GM12874 (cell line): ENCODE data around the gene GNAI1.

Source experiments
- TF ChIP-seq, protein P1 (sequence below): IDR thresholded peaks from 2 replicates; pipeline ENCODE4 v1.5.1; 2011; ENCODE audit warnings: low read depth, mild to moderate bottlenecking, control low read depth, low read length, moderate library complexity; ENCODE audit not compliant: insufficient read depth

The GNAI1 gene

DNA sequence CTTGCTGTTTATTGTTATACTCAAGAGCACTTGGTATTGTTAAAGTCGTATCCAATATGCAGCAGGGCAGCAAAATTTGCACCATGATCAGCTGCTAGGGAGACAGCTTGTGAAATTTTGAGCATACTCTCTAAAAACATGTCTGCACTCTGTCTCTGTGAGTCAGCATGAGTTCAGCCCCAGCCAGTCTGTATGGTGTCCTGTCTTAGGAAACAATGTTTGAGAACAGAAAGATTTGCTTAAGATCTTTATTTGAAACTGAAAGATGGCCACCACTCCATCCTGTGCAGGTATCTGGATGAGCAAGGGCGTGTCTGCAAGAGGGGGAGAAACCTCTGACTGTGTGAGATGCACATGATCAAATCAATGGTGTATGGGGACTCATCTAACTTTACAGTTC is 97.1 kb downstream of the GNAI1 start:
- TF ChIP-seq, protein P1, sequence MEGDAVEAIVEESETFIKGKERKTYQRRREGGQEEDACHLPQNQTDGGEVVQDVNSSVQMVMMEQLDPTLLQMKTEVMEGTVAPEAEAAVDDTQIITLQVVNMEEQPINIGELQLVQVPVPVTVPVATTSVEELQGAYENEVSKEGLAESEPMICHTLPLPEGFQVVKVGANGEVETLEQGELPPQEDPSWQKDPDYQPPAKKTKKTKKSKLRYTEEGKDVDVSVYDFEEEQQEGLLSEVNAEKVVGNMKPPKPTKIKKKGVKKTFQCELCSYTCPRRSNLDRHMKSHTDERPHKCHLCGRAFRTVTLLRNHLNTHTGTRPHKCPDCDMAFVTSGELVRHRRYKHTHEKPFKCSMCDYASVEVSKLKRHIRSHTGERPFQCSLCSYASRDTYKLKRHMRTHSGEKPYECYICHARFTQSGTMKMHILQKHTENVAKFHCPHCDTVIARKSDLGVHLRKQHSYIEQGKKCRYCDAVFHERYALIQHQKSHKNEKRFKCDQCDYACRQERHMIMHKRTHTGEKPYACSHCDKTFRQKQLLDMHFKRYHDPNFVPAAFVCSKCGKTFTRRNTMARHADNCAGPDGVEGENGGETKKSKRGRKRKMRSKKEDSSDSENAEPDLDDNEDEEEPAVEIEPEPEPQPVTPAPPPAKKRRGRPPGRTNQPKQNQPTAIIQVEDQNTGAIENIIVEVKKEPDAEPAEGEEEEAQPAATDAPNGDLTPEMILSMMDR, result no peak

GRCh38 chr7:80232979-80233724 is 98.5 kb downstream of the GNAI1 start:
- TF ChIP-seq, protein P1, result no peak

- TF ChIP-seq, protein P1, result no peak
Observed at GRCh38 chr7:80235334-80235733, 100.7 kb downstream of the GNAI1 start.

- TF ChIP-seq, protein P1, result no peak
Observed at GRCh38 chr7:80236681-80237080, 102.0 kb downstream of the GNAI1 start.

DNA sequence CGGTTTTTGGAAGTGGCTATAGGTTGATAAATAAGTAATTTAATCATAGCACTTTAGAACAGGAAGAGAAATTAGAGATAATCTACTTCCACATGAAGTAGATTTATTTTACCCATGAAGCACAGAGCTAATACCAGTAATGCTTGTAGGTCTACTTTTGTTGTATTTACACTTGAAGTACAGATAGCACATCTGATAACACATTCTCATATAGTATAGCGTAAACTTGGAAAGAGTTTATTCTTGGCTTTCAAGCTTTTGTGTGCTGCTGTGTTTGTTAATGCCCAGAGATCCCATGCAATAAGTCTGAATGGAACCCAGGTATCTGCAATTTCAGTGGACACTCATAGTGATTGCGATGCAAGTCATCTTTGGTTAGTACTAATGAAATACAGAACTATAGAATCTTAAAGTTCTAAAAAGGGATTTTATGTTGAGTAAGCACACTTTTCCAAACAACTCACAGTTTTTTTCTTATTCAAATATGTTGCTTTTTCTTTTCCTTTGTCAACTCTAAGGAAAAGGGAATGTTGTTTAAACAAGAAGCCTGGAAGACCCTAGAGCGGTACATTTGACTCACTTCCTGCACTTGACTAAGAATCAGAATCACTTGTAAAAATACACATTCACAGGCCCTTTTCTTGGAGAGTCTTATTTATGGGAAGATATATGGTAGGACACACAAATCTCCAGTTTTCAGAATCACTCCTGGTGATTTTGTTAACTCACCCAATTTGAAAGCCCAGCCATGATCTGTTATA is 105.8 kb downstream of the GNAI1 start:
- TF ChIP-seq, protein P1, result no peak

- TF ChIP-seq, protein P1, result no peak
Observed at GRCh38 chr7:80241671-80242070, 107.0 kb downstream of the GNAI1 start.

DNA sequence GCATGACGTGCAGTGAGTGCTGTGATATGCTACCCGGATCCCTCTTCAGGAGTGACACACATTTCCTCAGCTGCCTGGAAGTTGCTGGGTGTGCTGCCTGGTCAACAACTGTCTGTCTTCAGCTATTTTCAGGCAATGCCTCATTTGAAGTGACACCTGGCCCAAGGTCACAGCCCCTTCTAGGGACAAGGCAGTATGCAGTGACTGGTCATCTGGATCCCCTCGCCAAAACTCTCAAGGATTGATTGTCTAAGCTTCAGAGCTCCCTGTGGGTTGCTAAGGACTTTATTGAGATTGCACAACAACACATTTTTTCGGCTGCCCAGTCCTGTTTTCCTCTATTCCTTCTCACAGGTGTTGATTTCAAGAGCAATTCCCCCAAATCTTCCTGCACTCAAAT is 108.8 kb downstream of the GNAI1 start:
- TF ChIP-seq, protein P1, result no peak
